Lower leg skin (tissue), 4 donors: ENCODE data around the gene THSD7B. TPM values are rescaled to one million over a fixed set of nuclear protein-coding genes. Genes with fewer than 3 reads are reported as not detected.

Experiments
- DNase-seq, 2 donors: peaks; one replicate each; pipeline ENCODE4 v3.0.0-alpha.2; 2019; ENCODE audit warnings: low spot score in 2 of 2
- H3K4me3 ChIP-seq: fragments of 200-600 bp; sonication (generic); 2 replicates; pipeline ENCODE4 v1.5.1; 2017; ENCODE audit warnings: mild to moderate bottlenecking, low read depth; ENCODE audit not compliant: poor library complexity, severe bottlenecking
- CTCF ChIP-seq, 3 donors: fragments of 450-650 bp; IDR thresholded peaks; one replicate each; pipeline ENCODE4 v1.5.1; 2016; ENCODE audit warnings: antibody characterized with exemption in 3 of 3, mild to moderate bottlenecking in 3 of 3, moderate library complexity in 2 of 3
- POLR2A ChIP-seq, 2 donors: fragments of 450-650 bp; IDR thresholded peaks; one replicate each; pipeline ENCODE4 v1.6.1; 2016 to 2017; ENCODE audit warnings: antibody characterized with exemption in 2 of 2, mild to moderate bottlenecking in 1 of 2, moderate library complexity in 1 of 2
- WGBS, 2 donors: methylation state at CpG; one replicate each; pipeline ENCODE4 v1.1.5; 2018; 5-methylcytosine and 5-hydroxymethylcytosine counted together
- intact Hi-C: fragments of 100-400 bp; cut with DNase I; formaldehyde crosslinking; loops from one replicate; pipeline ENCODE4 v1.15.0; 2023; ENCODE audit warnings: low total_unique reads
- total RNA-seq, 4 donors: library from RNA; depleted of rRNA; stranded (reverse); fragments of >200 nt; gene quantifications; one replicate each; pipeline ENCODE4 v1.1.0, GENCODE V29; 2016

Gene THSD7B
- total RNA-seq, 4 donors from 2014 or later = not detected

GRCh38 chr2:137658433-137658832 lies 893.1 kb downstream of the THSD7B start:
- no peak overlapping the region for H3K4me3 ChIP-seq
- 89 to 96% methylated on average over 4 of the region's 4 CpGs for WGBS, 2 donors
- intact Hi-C loops = no loop called here
- DNase-seq = no peak
- TF ChIP-seq CTCF (IDR thresholded peaks at IDR 0.05) (no peak), POLR2A (IDR thresholded peaks at IDR 0.05) (no peak)

- TF ChIP-seq CTCF (IDR thresholded peaks at IDR 0.05) (no peak), POLR2A (IDR thresholded peaks at IDR 0.05) (no peak)
- DNase-seq = no peak
- 22 to 31% methylated on average over 5 of the region's 5 CpGs for WGBS, 2 donors
- intact Hi-C loops = loop anchor here (10.0 kb wide), 1 partner anchor 1235 kb away; no protein-coding TSS in a partner anchor
- no peak overlapping the region for H3K4me3 ChIP-seq
These were observed 894.3 kb downstream of the THSD7B start for GRCh38 chr2:137659616-137660015.

DNA sequence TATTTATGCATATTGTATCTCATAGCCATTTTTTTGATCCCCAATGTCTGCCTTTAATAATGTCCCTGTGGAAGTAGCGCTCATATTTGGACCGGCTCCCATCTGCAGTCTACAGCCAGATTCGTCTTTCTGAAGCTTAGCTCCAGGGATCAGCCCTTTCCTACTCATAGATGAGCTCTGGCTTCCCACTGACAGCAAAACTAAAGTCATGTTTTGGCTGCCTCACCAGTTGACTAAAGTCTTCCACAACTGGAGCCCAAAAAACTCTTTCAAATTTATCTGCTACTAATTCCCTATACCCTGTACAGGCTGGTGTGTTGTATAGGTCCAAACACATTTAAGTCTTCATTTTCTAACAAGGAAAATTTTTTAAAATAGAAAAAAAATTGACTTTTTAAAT lies 904.8 kb downstream of the THSD7B start:
- no peak for DNase-seq
- TF ChIP-seq CTCF (IDR thresholded peaks at IDR 0.05) (no peak), POLR2A (IDR thresholded peaks at IDR 0.05) (no peak)
- 46 to 50% methylated on average over 3 of the region's 3 CpGs for WGBS, 2 donors
- H3K4me3 ChIP-seq = no peak overlapping the region
- intact Hi-C loops = no loop called here

DNA sequence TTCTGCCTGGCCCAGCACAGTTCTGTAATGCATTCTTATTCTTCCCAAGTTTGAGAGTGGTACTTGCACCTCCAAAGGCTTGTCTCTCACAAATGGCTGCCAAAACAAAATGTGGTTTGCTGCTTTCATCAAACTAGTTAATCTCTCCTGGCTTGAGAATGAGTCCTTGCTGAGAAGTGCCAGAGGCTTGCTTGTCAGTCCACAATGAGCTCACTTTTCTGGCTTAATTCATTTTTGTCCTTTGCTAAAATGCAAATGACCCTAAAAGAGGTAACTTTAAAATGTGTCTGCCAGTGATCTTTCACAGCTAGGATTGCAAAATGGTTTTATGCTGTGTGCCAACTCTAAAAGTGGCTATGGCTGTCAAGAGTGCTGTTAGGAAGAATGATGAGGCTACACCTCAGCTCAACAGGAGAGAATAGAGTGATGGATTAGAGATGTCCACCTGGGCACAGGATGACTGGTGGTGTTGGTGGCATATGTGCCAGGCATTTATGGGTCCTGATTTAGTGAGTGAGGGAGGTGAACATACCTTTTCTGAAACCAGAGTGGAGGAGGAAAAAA lies 907.7 kb downstream of the THSD7B start:
- TF ChIP-seq POLR2A (IDR thresholded peaks at IDR 0.05) = no peak
- TF ChIP-seq CTCF (IDR thresholded peaks at IDR 0.05) = no peak
- intact Hi-C loops = no loop called here
- DNase-seq = no peak
- H3K4me3 ChIP-seq = no peak overlapping the region

GRCh38 chr2:137674991-137675390 lies 909.6 kb downstream of the THSD7B start:
- intact Hi-C loops = no loop called here
- 45 to 51% methylated on average over 2 of the region's 2 CpGs for WGBS, 2 donors
- no peak overlapping the region for H3K4me3 ChIP-seq
- DNase-seq = no peak
- TF ChIP-seq CTCF (IDR thresholded peaks at IDR 0.05) (no peak), POLR2A (IDR thresholded peaks at IDR 0.05) (no peak)
